GM18868 (cell line): Measurements from ENCODE around the gene RBFOX1.

ENCODE experiments used
- ATAC-seq: cut with Tn5 transposase; IDR thresholded peaks from one replicate; pipeline ENCODE4 v1.9.1; 2021; ENCODE audit warnings: mild to moderate bottlenecking, moderate library complexity; ENCODE audit not compliant: unreplicated experiment

RBFOX1 gene

GRCh38 chr16:7748522-7748921, 415.9 kb downstream of the RBFOX1 start:
- no peak for ATAC-seq

GRCh38 chr16:7755347-7755882, 422.8 kb downstream of the RBFOX1 start:
- no peak for ATAC-seq
